Uterus (tissue), 2 donors: ENCODE measurements around the gene SPRYD4.

Source experiments
- POLR2A ChIP-seq, 2 donors: fragments of 450-650 bp; IDR thresholded peaks; one replicate each; pipeline ENCODE4 v1.6.1; 2016; ENCODE audit warnings: antibody characterized with exemption in 2 of 2, mild to moderate bottlenecking in 1 of 2, moderate library complexity in 1 of 2
- TF ChIP-seq, protein P1 (sequence below), 4 experiments: fragments of 200-600 bp in 2 of 4; fragments of 450-650 bp in 2 of 4; sonication (generic) in 2 of 4; IDR thresholded peaks; one replicate each; pipeline ENCODE4 v1.5.1; 2016 to 2019; ENCODE audit warnings: antibody characterized with exemption in 4 of 4, mild to moderate bottlenecking in 2 of 4, moderate library complexity in 1 of 4

DNA sequence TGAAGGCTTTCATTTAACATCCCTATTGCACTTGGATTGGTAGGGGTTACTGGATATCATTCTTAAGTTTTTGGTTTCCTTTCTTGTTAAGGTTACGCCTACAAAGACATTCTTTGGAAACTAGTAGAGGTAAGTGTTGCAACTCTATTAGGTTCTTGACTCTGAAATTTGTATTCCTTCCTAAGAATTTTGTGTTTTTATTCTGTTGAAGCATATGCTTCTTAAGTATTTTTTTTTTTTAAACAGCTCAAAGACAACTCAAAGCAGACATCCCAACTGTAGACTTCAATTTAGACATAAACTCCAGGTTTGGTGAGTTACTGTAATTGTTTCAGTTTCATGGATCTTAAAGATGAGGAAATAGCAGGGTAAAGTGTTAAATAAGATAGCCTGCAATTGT, 52.1 kb downstream of the SPRYD4 start:
- TF ChIP-seq, protein P1, sequence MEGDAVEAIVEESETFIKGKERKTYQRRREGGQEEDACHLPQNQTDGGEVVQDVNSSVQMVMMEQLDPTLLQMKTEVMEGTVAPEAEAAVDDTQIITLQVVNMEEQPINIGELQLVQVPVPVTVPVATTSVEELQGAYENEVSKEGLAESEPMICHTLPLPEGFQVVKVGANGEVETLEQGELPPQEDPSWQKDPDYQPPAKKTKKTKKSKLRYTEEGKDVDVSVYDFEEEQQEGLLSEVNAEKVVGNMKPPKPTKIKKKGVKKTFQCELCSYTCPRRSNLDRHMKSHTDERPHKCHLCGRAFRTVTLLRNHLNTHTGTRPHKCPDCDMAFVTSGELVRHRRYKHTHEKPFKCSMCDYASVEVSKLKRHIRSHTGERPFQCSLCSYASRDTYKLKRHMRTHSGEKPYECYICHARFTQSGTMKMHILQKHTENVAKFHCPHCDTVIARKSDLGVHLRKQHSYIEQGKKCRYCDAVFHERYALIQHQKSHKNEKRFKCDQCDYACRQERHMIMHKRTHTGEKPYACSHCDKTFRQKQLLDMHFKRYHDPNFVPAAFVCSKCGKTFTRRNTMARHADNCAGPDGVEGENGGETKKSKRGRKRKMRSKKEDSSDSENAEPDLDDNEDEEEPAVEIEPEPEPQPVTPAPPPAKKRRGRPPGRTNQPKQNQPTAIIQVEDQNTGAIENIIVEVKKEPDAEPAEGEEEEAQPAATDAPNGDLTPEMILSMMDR (IDR thresholded peaks at IDR 0.05): no peak
- no peak for TF ChIP-seq POLR2A (IDR thresholded peaks at IDR 0.05)
